Urothelium cell line (cell line): ENCODE measurements around the gene ACOXL.
"Not testable (repeated sequence)": the region's sequence is repeated elsewhere in the genome, so short reads cannot be mapped to it uniquely, and the experiment has no call there.

Source experiments
- DNase-seq: peaks from one replicate; pipeline ENCODE4 v3.0.0; 2011; ENCODE audit warnings: low spot score, mixed read lengths
- FAIRE-seq: peaks from 2 replicates; lab custom pipeline; 2011; peaks lifted over from hg19 to GRCh38; lab: Jason Lieb, UNC

The ACOXL gene

GRCh38 chr2:110732422-110733413, at the start of gene ACOXL:
Gene ACOXL, plus strand, starts transcription at chr2:110732573. Its CDS starts 35,817 bp downstream, at chr2:110768390.
- FAIRE-seq: no peak

GRCh38 chr2:110682872-110683271, 49.5 kb upstream of the ACOXL start:
- no peak for FAIRE-seq
- DNase-seq: no peak

More at GRCh38 chr2:110732422-110733413, at the start of gene ACOXL:
- no peak for DNase-seq

GRCh38 chr2:110687775-110688484, 44.4 kb upstream of the ACOXL start:
- DNase-seq, FAIRE-seq: not testable (repeated sequence)

DNA sequence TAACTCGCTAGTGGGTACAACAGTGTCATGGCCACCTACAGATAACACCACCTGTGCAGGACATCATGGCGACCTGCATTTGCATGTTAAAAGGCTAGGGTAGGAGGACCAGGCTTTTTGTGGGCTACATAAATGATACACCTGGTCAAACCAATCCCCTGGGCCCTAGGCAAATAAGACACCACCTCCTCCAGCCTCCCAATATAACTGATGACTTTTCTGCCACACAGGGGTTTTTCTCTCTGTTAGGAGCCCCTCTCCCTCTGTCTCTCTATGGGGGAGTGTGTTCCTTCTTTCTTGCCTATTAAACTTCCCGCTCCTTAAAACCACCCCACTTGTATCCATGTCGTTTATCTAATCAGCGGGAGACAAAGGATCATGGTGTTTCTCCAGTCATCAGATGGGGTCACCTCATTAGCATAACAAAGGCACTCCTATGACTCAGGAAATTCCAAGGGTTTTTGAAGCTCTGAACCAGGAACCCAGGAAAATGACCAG, 43.7 kb upstream of the ACOXL start:
- peak; percentile 37 for DNase-seq
- FAIRE-seq: no peak

DNA sequence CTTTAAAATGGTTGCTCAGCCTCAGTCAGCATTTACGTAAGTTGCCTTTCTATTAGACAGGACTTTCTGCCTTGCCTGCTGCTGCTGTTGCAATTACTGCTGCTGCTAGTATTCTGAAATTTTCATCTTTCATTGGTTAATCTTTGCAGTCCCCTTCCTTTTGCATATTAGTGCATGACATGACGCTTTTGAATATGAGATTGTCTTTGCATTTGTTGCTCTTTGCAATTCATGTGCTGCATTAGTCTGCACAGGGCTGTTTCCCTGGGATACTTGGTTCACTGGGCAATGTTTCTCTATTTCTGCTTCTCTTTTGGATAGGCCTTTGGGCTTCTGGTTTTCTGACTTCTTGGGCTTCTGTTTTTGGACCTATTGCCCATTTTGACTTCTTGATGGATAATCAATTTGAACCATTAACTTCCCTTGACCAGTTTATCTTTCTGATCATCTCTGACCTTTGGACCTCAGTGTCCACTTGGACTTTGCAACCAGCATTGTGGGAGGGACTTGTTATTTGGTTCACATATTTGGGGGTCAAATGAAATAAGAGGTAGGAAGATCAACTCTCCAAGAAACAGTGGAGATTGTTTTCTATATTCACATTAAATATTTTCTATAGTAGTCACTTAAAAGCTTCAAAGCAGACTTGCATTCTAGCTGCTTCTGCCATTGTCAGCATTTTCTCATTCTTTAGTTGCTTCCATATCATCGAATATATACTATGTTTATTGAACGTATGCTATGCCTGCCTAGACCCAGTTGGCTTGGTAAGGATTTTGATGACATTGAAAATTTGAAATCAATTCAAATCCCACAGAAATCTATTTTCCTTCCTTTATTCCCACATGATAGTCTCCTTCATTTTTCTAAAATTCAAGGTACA, 42.0 kb upstream of the ACOXL start:
- DNase-seq (no peak), FAIRE-seq (no peak)

GRCh38 chr2:110691612-110692258, 40.6 kb upstream of the ACOXL start:
- FAIRE-seq: no peak
- DNase-seq: no peak

- not testable (repeated sequence) for FAIRE-seq, DNase-seq
These were observed 37.1 kb upstream of the ACOXL start for GRCh38 chr2:110695146-110695898.

DNA sequence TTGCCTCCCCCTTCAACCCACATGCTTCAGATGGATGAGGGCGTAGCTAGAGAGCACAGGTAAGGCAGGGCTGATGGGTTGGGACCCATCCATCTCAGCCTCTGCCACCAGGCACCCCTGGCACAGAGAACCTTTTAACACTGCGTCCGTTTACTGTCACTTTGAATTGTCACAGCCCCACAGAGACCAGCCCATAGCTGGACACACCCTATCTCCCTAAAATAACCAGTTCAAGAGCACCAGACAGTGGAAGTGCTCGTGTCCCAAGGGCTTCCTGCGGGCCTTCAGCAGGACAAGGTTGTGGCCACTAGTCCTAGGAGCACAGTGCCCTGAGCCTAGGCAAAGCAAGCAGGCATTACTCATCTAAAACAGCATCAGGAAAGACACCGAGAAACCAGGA, 34.1 kb upstream of the ACOXL start:
- DNase-seq, FAIRE-seq: not testable (repeated sequence)

GRCh38 chr2:110702514-110703380, 29.6 kb upstream of the ACOXL start:
- no peak for FAIRE-seq
- no peak for DNase-seq

DNA sequence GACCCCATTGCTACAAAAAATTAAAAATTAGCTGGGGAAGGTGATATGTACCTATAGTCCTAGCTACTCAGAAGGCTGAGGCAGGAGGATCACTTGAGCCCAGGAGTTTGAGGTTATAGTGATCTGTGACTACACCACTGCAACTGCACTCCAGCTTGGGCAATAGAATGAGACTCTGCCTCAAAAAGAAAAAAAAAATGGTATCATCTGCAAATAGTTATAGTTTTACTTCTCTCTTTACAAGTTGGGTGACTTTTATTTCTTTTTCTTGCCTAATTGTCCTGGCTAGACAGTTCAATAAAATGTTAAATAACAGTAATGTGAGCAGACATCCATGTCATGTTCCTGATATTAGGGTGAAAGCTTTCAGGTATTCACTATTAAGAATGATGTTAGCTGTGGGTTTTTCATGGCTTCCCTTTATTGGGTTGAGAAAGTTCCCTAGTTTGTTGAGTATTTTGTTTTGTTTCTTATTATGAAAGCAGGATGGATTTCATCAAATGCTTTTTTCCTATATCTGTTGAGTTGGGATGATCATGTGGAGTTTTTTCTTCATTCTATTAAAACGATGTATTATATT, 24.9 kb upstream of the ACOXL start:
- DNase-seq: no peak
- no peak for FAIRE-seq

DNA sequence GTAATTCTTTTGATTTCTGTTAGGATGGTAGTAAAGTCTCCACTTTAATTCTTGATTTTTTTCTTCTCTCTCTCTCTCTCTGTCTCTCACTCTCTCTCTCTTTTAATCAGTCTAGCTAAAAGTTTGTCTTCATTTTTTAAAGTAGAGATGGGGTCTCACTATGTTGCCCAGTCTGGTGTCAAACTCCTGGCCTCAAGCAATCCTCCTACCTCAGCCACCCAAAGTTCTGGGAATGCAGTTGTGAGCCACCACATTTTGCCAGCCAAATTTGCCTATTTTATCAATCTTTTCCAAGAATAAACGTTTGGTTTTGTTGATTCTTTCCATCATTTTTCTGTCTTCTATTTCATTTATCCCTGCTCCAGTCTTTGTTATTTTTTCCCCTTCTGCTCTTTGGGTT, 23.9 kb upstream of the ACOXL start:
- DNase-seq (no peak), FAIRE-seq (no peak)

DNA sequence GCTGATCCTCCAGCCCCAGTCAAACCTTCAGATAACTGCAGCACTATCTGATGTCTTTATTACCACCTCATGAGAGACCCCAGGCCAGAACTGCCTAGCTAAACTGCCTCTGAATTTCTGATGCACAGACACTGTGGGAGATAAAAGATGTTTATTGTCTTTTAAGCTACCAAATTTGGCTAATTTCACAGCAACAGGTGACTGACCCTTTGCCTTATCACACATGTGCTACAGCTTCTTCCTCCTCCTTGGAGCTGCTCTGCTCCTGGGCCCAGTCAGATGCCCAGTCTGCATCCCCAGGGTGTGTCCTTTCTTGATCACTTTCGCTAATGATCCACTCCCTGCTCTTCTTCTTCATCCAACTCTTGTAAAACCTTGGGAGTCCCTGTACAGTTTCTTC, 19.6 kb upstream of the ACOXL start:
- DNase-seq (no peak), FAIRE-seq (no peak)

- FAIRE-seq: no peak
- peak; percentile 44 for DNase-seq
These were observed 18.6 kb upstream of the ACOXL start for GRCh38 chr2:110713513-110714362.

GRCh38 chr2:110714452-110715224, 17.7 kb upstream of the ACOXL start:
- DNase-seq: no peak
- no peak for FAIRE-seq

GRCh38 chr2:110716959-110717645, 15.3 kb upstream of the ACOXL start:
- DNase-seq: no peak
- FAIRE-seq: no peak

GRCh38 chr2:110717734-110718133, 14.6 kb upstream of the ACOXL start:
- FAIRE-seq (no peak), DNase-seq (no peak)
